WERI-Rb-1 (cell line): ENCODE results near the gene TMEM129.
"Not testable (repeated sequence)": the region's sequence is repeated elsewhere in the genome, so short reads cannot be mapped to it uniquely, and the experiment has no call there.

Source experiments
- DNase-seq: peaks from one replicate; pipeline ENCODE4 v3.0.0-alpha.2; 2020
- H3K27ac ChIP-seq: fragments of 250-450 bp; sonication (Bioruptor Pico); 2 replicates; pipeline ENCODE4 v1.5.1; 2020; ENCODE audit warnings: mild to moderate bottlenecking, moderate library complexity
- H3K27me3 ChIP-seq: fragments of 250-450 bp; sonication (Bioruptor Pico); 2 replicates; pipeline ENCODE4 v1.5.1; 2021; ENCODE audit warnings: mild to moderate bottlenecking, low read depth, moderate library complexity; ENCODE audit not compliant: insufficient read depth, severe bottlenecking
- H3K36me3 ChIP-seq: fragments of 250-450 bp; sonication (Bioruptor Pico); 2 replicates; pipeline ENCODE4 v1.5.1; 2020; ENCODE audit warnings: mild to moderate bottlenecking, moderate library complexity
- H3K4me3 ChIP-seq: 2 replicates; pipeline ENCODE4 v1.5.1; 2011; ENCODE audit warnings: low read depth, mild to moderate bottlenecking, control low read depth, low read length
- H3K9me3 ChIP-seq: fragments of 250-450 bp; sonication (Bioruptor Pico); 2 replicates; pipeline ENCODE4 v1.5.1; 2021; ENCODE audit warnings: mild to moderate bottlenecking, moderate library complexity; ENCODE audit not compliant: severe bottlenecking
- CTCF ChIP-seq: IDR thresholded peaks from 2 replicates; pipeline ENCODE4 v1.5.1; 2011; ENCODE audit warnings: low read depth, mild to moderate bottlenecking, control low read depth, inconsistent platforms, low read length

Gene TMEM129

GRCh38 chr4:1675136-1675801 lies 45.9 kb downstream of the TMEM129 start:
- Histone ChIP-seq H3K9me3 (no peaks in the 10 kb centered on the region), H3K4me3 (no peak overlapping the region)

GRCh38 chr4:1674682-1675081 lies 46.4 kb downstream of the TMEM129 start:
- no peak for TF ChIP-seq CTCF
- Histone ChIP-seq H3K27ac (no peak overlapping the region), H3K4me3 (no peak overlapping the region), H3K27me3 (no peaks in the 10 kb centered on the region), H3K36me3 (peaks cover 2% of the 10 kb centered on the region; the same call in 1 of the 2 replicates), H3K9me3 (no peaks in the 10 kb centered on the region)
- no peak for DNase-seq

More at GRCh38 chr4:1675136-1675801, 45.9 kb downstream of the TMEM129 start:
- Histone ChIP-seq H3K27ac (no peak overlapping the region), H3K27me3 (no peaks in the 10 kb centered on the region), H3K36me3 (peaks cover 2% of the 10 kb centered on the region; the same call in 1 of the 2 replicates)
- DNase-seq: no peak
- TF ChIP-seq CTCF: no peak

- H3K27ac ChIP-seq: no peak overlapping the region
- no peak overlapping the region for H3K4me3 ChIP-seq
- peaks cover 2% of the 10 kb centered on the region; the same call in 1 of the 2 replicates for H3K36me3 ChIP-seq
- H3K9me3 ChIP-seq: no peaks in the 10 kb centered on the region
- TF ChIP-seq CTCF: no peak
- no peak for DNase-seq
- no peaks in the 10 kb centered on the region for H3K27me3 ChIP-seq
These were observed 47.5 kb downstream of the TMEM129 start for GRCh38 chr4:1673671-1674070.

GRCh38 chr4:1671011-1671410 lies 50.1 kb downstream of the TMEM129 start:
- not testable (repeated sequence) for H3K27me3 ChIP-seq, DNase-seq, H3K27ac ChIP-seq, H3K36me3 ChIP-seq, H3K4me3 ChIP-seq, H3K9me3 ChIP-seq

- Histone ChIP-seq H3K9me3 (no peaks in the 10 kb centered on the region), H3K27me3 (no peaks in the 10 kb centered on the region), H3K36me3 (no peaks in the 10 kb centered on the region; the same call in 1 of the 2 replicates), H3K4me3 (no peak overlapping the region), H3K27ac (no peak overlapping the region)
- no peak for DNase-seq
- TF ChIP-seq CTCF: no peak
These were observed 50.8 kb downstream of the TMEM129 start for GRCh38 chr4:1670279-1670678.

- Histone ChIP-seq H3K27me3 (no peaks in the 10 kb centered on the region), H3K27ac (no peak overlapping the region), H3K36me3 (no peaks in the 10 kb centered on the region; the same call in 1 of the 2 replicates), H3K9me3 (no peaks in the 10 kb centered on the region), H3K4me3 (no peak overlapping the region)
- no peak for TF ChIP-seq CTCF
- no peak for DNase-seq
These were observed 51.3 kb downstream of the TMEM129 start for GRCh38 chr4:1669850-1670249.
